ENCODE measurements around the gene C16orf78. TPM values are rescaled to one million over a fixed set of nuclear protein-coding genes. Genes with fewer than 3 reads are reported as not detected.
"Not testable (repeated sequence)": the region's sequence is repeated elsewhere in the genome, so short reads cannot be mapped to it uniquely, and the experiment has no call there.

The C16orf78 gene
- polyA plus RNA-seq, 1 donor from 2014 or later = not detected

DNA sequence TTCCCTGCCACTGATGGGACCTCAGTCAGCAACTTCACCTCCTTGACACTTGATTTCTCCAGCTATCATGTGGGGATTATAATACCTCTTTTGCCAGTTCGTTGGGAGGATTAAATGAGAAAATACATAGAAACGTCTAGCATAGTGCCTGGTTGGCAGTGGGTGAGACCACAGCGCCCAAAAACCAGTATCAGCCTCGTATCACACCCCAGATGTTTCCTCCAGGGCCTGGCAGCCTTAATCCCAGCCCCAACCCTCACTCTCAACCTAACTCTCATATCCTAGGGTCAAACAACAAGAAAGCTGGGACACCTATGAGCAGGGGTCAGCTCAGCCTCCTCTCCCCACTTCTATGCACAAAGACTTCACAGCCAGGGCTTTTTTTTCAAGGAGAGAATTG is 14.0 kb upstream of the C16orf78 start:
- TF ChIP-seq, protein P1, sequence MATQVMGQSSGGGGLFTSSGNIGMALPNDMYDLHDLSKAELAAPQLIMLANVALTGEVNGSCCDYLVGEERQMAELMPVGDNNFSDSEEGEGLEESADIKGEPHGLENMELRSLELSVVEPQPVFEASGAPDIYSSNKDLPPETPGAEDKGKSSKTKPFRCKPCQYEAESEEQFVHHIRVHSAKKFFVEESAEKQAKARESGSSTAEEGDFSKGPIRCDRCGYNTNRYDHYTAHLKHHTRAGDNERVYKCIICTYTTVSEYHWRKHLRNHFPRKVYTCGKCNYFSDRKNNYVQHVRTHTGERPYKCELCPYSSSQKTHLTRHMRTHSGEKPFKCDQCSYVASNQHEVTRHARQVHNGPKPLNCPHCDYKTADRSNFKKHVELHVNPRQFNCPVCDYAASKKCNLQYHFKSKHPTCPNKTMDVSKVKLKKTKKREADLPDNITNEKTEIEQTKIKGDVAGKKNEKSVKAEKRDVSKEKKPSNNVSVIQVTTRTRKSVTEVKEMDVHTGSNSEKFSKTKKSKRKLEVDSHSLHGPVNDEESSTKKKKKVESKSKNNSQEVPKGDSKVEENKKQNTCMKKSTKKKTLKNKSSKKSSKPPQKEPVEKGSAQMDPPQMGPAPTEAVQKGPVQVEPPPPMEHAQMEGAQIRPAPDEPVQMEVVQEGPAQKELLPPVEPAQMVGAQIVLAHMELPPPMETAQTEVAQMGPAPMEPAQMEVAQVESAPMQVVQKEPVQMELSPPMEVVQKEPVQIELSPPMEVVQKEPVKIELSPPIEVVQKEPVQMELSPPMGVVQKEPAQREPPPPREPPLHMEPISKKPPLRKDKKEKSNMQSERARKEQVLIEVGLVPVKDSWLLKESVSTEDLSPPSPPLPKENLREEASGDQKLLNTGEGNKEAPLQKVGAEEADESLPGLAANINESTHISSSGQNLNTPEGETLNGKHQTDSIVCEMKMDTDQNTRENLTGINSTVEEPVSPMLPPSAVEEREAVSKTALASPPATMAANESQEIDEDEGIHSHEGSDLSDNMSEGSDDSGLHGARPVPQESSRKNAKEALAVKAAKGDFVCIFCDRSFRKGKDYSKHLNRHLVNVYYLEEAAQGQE (IDR thresholded peaks at IDR 0.05; ENCODE audit: borderline replicate concordance) = no peak
- TF ChIP-seq SMC3 (conservative IDR thresholded peaks at IDR 0.05; ENCODE audit: poor library complexity) (no peak), EP300 (conservative IDR thresholded peaks at IDR 0.05; ENCODE audit: poor library complexity, severe bottlenecking) (no peak), TAF1 (IDR thresholded peaks at IDR 0.05; ENCODE audit: low read depth) (no peak), POLR2AphosphoS5 (IDR thresholded peaks at IDR 0.05) (no peak), RAD21 (conservative IDR thresholded peaks at IDR 0.05) (no peak), EZH2 (IDR thresholded peaks at IDR 0.05; ENCODE audit: borderline replicate concordance, insufficient read depth, low read length, poor library complexity, severe bottlenecking) (no peak), MXI1 (conservative IDR thresholded peaks at IDR 0.05; ENCODE audit: poor library complexity, severe bottlenecking) (no peak)
- TF ChIP-seq, protein P2, sequence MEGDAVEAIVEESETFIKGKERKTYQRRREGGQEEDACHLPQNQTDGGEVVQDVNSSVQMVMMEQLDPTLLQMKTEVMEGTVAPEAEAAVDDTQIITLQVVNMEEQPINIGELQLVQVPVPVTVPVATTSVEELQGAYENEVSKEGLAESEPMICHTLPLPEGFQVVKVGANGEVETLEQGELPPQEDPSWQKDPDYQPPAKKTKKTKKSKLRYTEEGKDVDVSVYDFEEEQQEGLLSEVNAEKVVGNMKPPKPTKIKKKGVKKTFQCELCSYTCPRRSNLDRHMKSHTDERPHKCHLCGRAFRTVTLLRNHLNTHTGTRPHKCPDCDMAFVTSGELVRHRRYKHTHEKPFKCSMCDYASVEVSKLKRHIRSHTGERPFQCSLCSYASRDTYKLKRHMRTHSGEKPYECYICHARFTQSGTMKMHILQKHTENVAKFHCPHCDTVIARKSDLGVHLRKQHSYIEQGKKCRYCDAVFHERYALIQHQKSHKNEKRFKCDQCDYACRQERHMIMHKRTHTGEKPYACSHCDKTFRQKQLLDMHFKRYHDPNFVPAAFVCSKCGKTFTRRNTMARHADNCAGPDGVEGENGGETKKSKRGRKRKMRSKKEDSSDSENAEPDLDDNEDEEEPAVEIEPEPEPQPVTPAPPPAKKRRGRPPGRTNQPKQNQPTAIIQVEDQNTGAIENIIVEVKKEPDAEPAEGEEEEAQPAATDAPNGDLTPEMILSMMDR (IDR thresholded peaks at IDR 0.05; ENCODE audit: poor library complexity, severe bottlenecking) = no peak
- Histone ChIP-seq H3K27me3 (ENCODE audit: insufficient read depth, low read depth, low read length) (no peaks in the 10 kb centered on the region), H3K9me3 (ENCODE audit: low read length) (no peaks in the 10 kb centered on the region), H3K36me3 (ENCODE audit: insufficient read depth, low read length) (no peaks in the 10 kb centered on the region), H3K4me2 (ENCODE audit: low read length) (no peak overlapping the region), H3F3A (ENCODE audit: insufficient read depth, low read length, poor library complexity, severe bottlenecking) (no peaks in the 10 kb centered on the region), H2AFZ (ENCODE audit: low read depth, low read length) (no peak overlapping the region), H4K20me1 (ENCODE audit: insufficient read depth) (no peaks in the 10 kb centered on the region), H3K4me3 (ENCODE audit: low read length) (no peak overlapping the region), H3K9me2 (ENCODE audit: insufficient read depth, low read length) (no peaks in the 10 kb centered on the region), H3K27ac (ENCODE audit: low read length) (no peak overlapping the region), H3K9ac (ENCODE audit: low read length) (no peak overlapping the region), H3K79me2 (replicated peaks; ENCODE audit: insufficient read depth, low read length) (no peaks in the 10 kb centered on the region)

DNA sequence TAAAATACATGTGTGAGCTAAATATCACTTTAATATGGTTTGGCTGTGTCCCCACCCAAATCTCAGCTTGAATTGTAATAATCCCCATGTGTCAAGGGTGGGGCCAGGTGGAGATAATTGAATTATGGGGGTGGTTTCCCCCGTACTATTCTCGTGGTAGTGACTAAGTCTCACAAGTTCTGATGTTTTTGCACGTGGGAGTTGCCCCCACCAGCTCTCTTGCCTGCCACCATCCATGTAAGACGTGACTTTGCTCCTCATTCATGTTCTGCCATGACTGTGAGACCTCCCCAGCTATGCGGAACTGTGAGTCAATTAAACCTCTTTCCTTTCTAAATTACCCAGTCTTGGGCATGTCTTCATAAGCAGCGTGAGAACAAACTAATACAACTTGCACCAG is 11.9 kb upstream of the C16orf78 start:
- not testable (repeated sequence) for H3K79me2 ChIP-seq (replicated peaks; ENCODE audit: insufficient read depth, low read length); H3K27me3 ChIP-seq (ENCODE audit: insufficient read depth, low read depth, low read length); H3K4me2 ChIP-seq (ENCODE audit: low read length); H3K27ac ChIP-seq (ENCODE audit: low read length); H3F3A ChIP-seq (ENCODE audit: insufficient read depth, low read length, poor library complexity, severe bottlenecking); H3K9ac ChIP-seq (ENCODE audit: low read length); H4K20me1 ChIP-seq (ENCODE audit: insufficient read depth); H3K9me3 ChIP-seq (ENCODE audit: low read length); H3K9me2 ChIP-seq (ENCODE audit: insufficient read depth, low read length); H3K4me3 ChIP-seq (ENCODE audit: low read length); H3K36me3 ChIP-seq (ENCODE audit: insufficient read depth, low read length); H2AFZ ChIP-seq (ENCODE audit: low read depth, low read length)

DNA sequence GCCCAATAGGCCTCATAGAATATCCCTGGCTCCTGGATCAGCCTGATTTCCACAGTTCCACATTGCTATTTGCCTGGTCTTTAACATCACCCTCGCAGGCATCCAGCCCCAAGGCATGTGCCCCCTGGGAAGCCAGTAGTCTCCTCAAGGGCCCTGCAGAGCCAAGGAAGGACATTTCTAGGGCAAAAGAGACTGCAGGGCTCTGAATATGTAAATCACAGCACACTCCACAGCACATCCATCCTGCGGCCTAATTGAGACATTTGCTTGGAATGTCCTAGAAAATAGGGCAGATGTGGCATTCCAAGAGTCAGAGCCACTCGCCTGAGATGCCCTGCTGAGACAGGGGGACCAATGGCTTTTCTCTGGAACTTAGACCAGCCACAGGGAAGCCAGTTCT is 11.4 kb upstream of the C16orf78 start:
- Histone ChIP-seq H3K9ac (ENCODE audit: low read length) (no peak overlapping the region), H2AFZ (ENCODE audit: low read depth, low read length) (no peak overlapping the region), H3K9me3 (ENCODE audit: low read length) (no peaks in the 10 kb centered on the region), H3K36me3 (ENCODE audit: insufficient read depth, low read length) (no peaks in the 10 kb centered on the region), H3K27ac (ENCODE audit: low read length) (no peak overlapping the region), H3K9me2 (ENCODE audit: insufficient read depth, low read length) (no peaks in the 10 kb centered on the region), H4K20me1 (ENCODE audit: insufficient read depth) (no peaks in the 10 kb centered on the region), H3K79me2 (replicated peaks; ENCODE audit: insufficient read depth, low read length) (no peaks in the 10 kb centered on the region), H3K4me2 (ENCODE audit: low read length) (no peak overlapping the region), H3K27me3 (ENCODE audit: insufficient read depth, low read depth, low read length) (no peaks in the 10 kb centered on the region), H3K4me3 (ENCODE audit: low read length) (no peak overlapping the region), H3F3A (ENCODE audit: insufficient read depth, low read length, poor library complexity, severe bottlenecking) (no peaks in the 10 kb centered on the region)
- TF ChIP-seq SMC3 (conservative IDR thresholded peaks at IDR 0.05; ENCODE audit: poor library complexity) (no peak), POLR2AphosphoS5 (IDR thresholded peaks at IDR 0.05) (no peak), EZH2 (IDR thresholded peaks at IDR 0.05; ENCODE audit: borderline replicate concordance, insufficient read depth, low read length, poor library complexity, severe bottlenecking) (no peak), EP300 (conservative IDR thresholded peaks at IDR 0.05; ENCODE audit: poor library complexity, severe bottlenecking) (no peak), RAD21 (conservative IDR thresholded peaks at IDR 0.05) (no peak)
- TF ChIP-seq, protein P1 (IDR thresholded peaks at IDR 0.05; ENCODE audit: borderline replicate concordance) = no peak
- TF ChIP-seq, protein P2 (IDR thresholded peaks at IDR 0.05; ENCODE audit: poor library complexity, severe bottlenecking) = no peak

Data from neural cell (in vitro differentiated cells).